WERI-Rb-1 (cell line): ENCODE data around the gene LANCL1.

Source experiments
- DNase-seq: peaks from one replicate; pipeline ENCODE4 v3.0.0-alpha.2; 2020
- H3K27ac ChIP-seq: fragments of 250-450 bp; sonication (Bioruptor Pico); 2 replicates; pipeline ENCODE4 v1.5.1; 2020; ENCODE audit warnings: mild to moderate bottlenecking, moderate library complexity
- H3K27me3 ChIP-seq: fragments of 250-450 bp; sonication (Bioruptor Pico); 2 replicates; pipeline ENCODE4 v1.5.1; 2021; ENCODE audit warnings: mild to moderate bottlenecking, low read depth, moderate library complexity; ENCODE audit not compliant: insufficient read depth, severe bottlenecking
- H3K36me3 ChIP-seq: fragments of 250-450 bp; sonication (Bioruptor Pico); 2 replicates; pipeline ENCODE4 v1.5.1; 2020; ENCODE audit warnings: mild to moderate bottlenecking, moderate library complexity
- H3K4me3 ChIP-seq: 2 replicates; pipeline ENCODE4 v1.5.1; 2011; ENCODE audit warnings: low read depth, mild to moderate bottlenecking, control low read depth, low read length
- H3K9me3 ChIP-seq: fragments of 250-450 bp; sonication (Bioruptor Pico); 2 replicates; pipeline ENCODE4 v1.5.1; 2021; ENCODE audit warnings: mild to moderate bottlenecking, moderate library complexity; ENCODE audit not compliant: severe bottlenecking
- TF ChIP-seq, protein P1 (sequence below): IDR thresholded peaks from 2 replicates; pipeline ENCODE4 v1.5.1; 2011; ENCODE audit warnings: low read depth, mild to moderate bottlenecking, control low read depth, inconsistent platforms, low read length

The LANCL1 gene

DNA sequence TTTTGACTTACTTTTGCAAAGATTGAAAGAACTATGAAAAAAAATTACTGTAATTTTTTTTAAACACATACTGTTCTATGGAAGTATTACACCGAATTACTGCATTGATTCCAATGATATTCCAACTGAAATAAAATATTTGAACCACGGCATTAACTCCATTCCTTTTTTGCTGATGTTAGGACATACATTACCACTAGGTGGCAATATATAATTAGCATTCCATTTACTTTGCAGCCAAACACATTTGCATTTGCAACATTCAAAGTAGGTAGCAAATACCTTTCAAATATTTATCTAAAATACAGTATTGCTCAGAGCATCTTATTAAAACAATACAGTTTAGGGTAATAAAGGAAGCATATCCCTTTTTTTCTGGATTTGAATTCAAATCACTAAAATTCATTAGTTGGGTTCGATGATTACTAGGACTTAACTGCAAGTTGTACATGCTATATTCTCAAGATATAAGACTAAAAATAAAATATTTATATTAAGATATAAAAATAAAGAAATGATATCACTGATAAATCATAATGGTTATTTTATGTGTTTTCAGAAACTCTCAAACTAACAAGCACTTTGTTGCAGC is 31.3 kb downstream of the LANCL1 start:
- Histone ChIP-seq H3K9me3 (no peaks in the 10 kb centered on the region), H3K36me3 (peaks cover 1% of the 10 kb centered on the region; the same call in 1 of the 2 replicates), H3K27me3 (no peaks in the 10 kb centered on the region), H3K4me3 (no peak overlapping the region), H3K27ac (no peak overlapping the region)
- TF ChIP-seq, protein P1, sequence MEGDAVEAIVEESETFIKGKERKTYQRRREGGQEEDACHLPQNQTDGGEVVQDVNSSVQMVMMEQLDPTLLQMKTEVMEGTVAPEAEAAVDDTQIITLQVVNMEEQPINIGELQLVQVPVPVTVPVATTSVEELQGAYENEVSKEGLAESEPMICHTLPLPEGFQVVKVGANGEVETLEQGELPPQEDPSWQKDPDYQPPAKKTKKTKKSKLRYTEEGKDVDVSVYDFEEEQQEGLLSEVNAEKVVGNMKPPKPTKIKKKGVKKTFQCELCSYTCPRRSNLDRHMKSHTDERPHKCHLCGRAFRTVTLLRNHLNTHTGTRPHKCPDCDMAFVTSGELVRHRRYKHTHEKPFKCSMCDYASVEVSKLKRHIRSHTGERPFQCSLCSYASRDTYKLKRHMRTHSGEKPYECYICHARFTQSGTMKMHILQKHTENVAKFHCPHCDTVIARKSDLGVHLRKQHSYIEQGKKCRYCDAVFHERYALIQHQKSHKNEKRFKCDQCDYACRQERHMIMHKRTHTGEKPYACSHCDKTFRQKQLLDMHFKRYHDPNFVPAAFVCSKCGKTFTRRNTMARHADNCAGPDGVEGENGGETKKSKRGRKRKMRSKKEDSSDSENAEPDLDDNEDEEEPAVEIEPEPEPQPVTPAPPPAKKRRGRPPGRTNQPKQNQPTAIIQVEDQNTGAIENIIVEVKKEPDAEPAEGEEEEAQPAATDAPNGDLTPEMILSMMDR: 0 out of 2 replicates have a peak, but pooled peaks have one; percentile 28
- no peak for DNase-seq

- TF ChIP-seq, protein P1: no peak
- H3K27me3 ChIP-seq: no peaks in the 10 kb centered on the region
- no peak overlapping the region for H3K27ac ChIP-seq
- no peak for DNase-seq
- H3K36me3 ChIP-seq: peaks cover 5% of the 10 kb centered on the region
- H3K9me3 ChIP-seq: no peaks in the 10 kb centered on the region
- no peak overlapping the region for H3K4me3 ChIP-seq
Observed at GRCh38 chr2:210443527-210443926, 33.0 kb downstream of the LANCL1 start.

DNA sequence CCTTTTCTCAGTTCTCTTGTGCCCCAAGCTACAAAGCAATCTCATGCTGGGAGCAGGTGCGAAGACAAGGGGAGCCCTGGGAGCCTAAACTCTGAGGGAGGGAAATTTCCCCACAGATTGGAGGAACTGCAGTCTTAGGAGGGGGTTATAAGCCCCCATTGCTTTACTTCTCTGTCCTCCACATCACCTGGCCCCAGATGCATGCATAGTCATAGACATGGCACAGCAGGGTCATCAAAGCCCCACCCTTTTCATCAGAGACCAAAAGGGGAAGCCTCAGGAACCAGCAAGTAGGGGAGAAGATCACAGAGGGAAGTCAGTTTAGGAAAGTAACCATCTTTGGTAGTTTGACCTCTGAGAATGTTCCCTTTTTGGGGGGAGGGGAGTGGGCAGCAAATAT is 33.7 kb downstream of the LANCL1 start:
- Histone ChIP-seq H3K27ac (no peak overlapping the region), H3K36me3 (peaks cover 5% of the 10 kb centered on the region), H3K9me3 (no peaks in the 10 kb centered on the region), H3K4me3 (no peak overlapping the region), H3K27me3 (no peaks in the 10 kb centered on the region)
- DNase-seq: no peak
- TF ChIP-seq, protein P1: no peak

- no peak for DNase-seq
- peaks cover 7% of the 10 kb centered on the region for H3K36me3 ChIP-seq
- H3K4me3 ChIP-seq: no peak overlapping the region
- no peak overlapping the region for H3K27ac ChIP-seq
- TF ChIP-seq, protein P1: no peak
- no peaks in the 10 kb centered on the region for H3K27me3 ChIP-seq
- H3K9me3 ChIP-seq: no peaks in the 10 kb centered on the region
Observed at GRCh38 chr2:210442457-210442856, 34.1 kb downstream of the LANCL1 start.

GRCh38 chr2:210440206-210440605 is 36.4 kb downstream of the LANCL1 start:
- TF ChIP-seq, protein P1: no peak
- no peak for DNase-seq
- no peak overlapping the region for H3K4me3 ChIP-seq
- H3K36me3 ChIP-seq: peaks cover 18% of the 10 kb centered on the region
- H3K27me3 ChIP-seq: no peaks in the 10 kb centered on the region
- no peak overlapping the region for H3K27ac ChIP-seq
- no peaks in the 10 kb centered on the region for H3K9me3 ChIP-seq

GRCh38 chr2:210435439-210435838 is 41.1 kb downstream of the LANCL1 start:
- H3K27me3 ChIP-seq: no peaks in the 10 kb centered on the region
- H3K9me3 ChIP-seq: no peaks in the 10 kb centered on the region
- no peak for DNase-seq
- TF ChIP-seq, protein P1: no peak
- peaks cover 25% of the 10 kb centered on the region for H3K36me3 ChIP-seq
- no peak overlapping the region for H3K27ac ChIP-seq
- H3K4me3 ChIP-seq: no peak overlapping the region
